Measurements from ENCODE around the gene LIMS3.
"Not testable (repeated sequence)": the region's sequence is repeated elsewhere in the genome, so short reads cannot be mapped to it uniquely, and the experiment has no call there.

Gene LIMS3, protein sequence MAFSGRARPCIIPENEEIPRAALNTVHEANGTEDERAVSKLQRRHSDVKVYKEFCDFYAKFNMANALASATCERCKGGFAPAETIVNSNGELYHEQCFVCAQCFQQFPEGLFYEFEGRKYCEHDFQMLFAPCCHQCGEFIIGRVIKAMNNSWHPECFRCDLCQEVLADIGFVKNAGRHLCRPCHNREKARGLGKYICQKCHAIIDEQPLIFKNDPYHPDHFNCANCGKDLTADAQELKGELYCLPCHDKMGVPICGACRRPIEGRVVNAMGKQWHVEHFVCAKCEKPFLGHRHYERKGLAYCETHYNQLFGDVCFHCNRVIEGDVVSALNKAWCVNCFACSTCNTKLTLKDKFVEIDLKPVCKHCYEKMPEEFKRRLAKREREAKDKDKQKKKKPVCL

DNA sequence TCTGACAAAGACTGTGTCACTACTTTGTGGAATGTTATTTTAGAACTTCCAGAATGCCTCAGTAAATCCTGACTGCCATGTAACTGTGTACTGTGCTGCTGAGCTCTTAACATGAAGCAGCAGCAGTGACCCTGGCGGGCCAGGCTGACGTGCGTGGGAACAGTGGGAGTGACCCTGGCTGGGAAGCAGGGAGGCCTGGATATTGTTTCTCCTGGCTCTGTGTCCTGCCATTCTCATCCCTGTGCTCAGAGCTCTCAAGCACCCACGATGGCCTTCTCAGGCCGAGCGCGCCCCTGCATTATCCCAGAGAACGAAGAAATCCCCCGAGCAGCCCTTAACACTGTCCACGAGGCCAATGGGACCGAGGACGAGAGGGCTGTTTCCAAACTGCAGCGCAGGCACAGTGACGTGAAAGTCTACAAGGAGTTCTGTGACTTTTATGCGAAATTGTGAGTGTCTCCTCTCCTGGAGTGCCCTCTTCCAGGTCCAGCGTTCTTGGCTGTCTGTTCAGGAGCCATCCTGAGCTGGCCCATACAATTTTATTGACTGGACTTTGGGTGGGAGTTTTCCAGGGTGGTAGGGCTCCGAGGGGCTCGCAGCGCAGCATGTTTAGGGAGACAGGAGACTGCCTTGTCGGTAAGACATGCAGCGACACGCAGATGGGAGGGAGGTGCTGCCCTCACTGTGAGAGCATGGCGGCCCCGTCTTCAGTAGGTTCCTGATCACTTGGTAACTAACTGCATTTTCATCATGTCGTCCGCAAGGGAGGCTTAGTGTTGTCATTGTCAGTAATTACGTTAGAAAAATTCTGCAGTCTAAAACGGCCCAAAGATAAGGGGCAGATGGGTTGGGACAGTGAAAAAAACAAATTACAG, at the start of gene LIMS3:
TSS of gene LIMS3 (plus strand) at position 227 of the 875 bp plus-strand sequence. CDS start at position 268, 41 bp downstream.
- in situ Hi-C loops (cut with HindIII; ENCODE audit: low pct_ligation_motif_present, low pct_unique_long_range_greater_than_20kb, low sequenced_read_pairs); DNase-seq: not testable (repeated sequence)

DNA sequence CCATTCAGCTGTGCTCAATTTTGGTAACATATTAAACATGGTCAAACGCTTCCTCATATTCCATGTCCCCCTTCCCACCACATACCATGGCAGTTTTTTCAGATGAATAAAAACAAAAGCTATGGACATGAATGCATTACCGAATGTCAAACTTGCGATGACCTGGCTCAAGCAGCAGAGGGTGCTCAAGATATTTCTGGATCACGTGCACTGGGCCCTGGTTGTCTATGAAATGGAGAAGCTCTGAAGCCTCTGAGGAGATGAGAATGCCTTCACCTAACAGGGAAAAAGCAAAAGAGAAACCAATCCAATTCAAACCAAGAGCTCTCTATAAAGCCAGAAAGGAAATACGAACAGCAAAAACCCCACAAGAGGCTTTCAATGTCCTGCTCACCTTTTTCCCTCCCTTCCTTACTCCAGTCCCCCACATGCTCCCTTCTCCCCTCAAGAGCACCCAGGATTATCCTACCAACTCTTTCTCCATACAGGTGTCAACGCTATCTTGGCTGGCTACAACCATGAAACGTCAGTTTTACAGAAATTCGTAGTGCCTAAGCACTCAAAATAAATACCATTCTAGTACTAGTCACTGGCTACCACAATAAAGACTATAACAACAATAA, 27.2 kb upstream of the LIMS3 start:
- DNase-seq; in situ Hi-C loops (cut with HindIII; ENCODE audit: low pct_ligation_motif_present, low pct_unique_long_range_greater_than_20kb, low sequenced_read_pairs): not testable (repeated sequence)

DNA sequence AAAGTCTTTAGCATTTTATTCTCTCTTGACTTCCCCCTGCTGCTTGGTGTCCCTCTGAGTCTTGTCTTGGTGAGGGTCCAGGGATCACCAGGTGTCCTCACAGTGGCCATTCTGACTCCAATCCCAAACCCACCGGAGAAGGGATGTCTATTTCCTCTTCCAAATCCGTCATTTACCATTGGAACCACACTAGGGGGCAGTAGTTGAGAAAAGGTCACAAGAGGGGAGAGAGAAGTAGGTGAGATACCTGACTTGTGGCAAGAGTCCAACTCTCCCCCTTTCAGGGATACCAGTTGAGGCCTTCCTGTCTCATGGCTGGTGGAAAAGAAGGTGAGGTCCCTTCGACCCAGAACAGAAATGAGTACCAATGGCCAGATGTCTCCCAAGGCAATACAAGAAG, 21.9 kb upstream of the LIMS3 start:
- DNase-seq; in situ Hi-C loops (cut with HindIII; ENCODE audit: low pct_ligation_motif_present, low pct_unique_long_range_greater_than_20kb, low sequenced_read_pairs): not testable (repeated sequence)

DNA sequence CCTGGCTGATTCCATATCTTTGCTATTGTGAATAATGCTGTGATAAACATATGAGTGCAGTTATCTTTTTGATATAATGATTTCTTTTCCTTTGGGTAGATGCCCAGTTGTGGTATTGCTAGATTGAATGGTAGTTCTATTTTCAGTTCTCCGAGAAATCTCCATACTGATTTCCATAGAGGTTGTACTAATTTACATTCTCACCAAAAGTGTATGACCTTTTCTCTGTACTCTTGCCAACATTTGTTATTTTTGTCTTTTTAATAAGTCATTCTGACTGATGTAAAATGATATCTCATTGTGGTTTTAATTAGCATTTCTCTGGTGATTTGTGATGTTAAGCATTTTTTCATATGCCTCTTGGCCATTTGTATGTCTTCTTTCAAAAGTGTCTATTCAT, 16.4 kb upstream of the LIMS3 start:
- DNase-seq; in situ Hi-C loops (cut with HindIII; ENCODE audit: low pct_ligation_motif_present, low pct_unique_long_range_greater_than_20kb, low sequenced_read_pairs): not testable (repeated sequence)

DNA sequence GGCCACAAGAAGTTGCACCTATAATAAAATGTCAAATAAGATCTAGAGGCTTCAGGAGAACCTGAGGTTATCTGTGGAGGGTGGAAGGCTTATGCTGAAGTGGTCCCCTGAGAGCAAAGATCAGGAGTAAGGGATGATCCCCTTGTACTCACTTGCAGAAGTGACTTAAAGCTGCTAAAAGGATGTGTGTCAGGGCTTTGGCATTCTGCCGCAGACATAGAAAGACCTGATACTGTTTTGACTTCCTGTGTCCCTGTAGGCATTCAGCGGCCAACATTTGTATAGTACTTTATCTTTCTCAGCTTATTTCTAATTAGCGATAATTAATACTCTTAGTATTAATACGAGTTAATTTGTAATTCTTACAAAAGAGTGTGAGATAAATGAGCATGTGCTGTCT, 10.1 kb upstream of the LIMS3 start:
- in situ Hi-C loops (cut with HindIII; ENCODE audit: low pct_ligation_motif_present, low pct_unique_long_range_greater_than_20kb, low sequenced_read_pairs); DNase-seq: not testable (repeated sequence)

DNA sequence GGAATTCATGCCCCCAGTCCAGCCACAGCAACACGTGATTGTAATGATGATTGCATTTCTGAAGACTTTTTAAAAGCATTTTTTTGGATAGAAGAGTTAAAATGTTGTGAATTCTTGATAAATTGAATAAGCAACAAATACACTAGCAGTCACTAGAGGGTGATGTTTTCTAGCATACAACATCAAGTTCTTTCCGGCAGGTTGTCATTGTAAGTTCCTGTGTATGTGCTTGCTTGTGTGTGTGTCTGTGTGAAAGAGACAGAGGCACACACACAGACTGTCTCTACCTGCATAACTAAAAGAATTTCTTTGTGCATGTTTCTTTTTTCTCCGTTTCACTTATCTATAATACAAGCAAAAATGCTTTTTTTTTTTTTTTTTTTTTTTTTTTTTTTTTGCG, 8.6 kb upstream of the LIMS3 start:
- in situ Hi-C loops (cut with HindIII; ENCODE audit: low pct_ligation_motif_present, low pct_unique_long_range_greater_than_20kb, low sequenced_read_pairs); DNase-seq: not testable (repeated sequence)

DNA sequence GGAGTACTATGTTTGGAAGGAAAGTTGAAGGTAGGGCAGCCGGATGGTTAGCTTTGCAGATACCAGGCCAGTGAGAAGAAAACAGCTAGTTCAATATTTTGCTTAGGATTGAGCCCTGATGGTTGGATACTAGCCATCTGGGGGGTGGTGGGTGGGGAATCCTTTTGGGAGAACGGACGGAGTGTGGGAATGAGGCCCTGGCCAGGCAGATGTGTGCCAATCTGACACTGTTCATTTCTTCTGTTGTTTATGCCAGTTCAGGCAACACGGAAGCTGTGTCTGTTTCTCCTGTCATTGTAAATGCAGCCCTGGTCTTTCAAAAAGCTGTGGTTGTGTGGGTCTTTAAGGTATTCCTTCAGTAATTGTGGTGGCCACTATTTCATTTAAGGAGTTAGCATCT, 7.5 kb upstream of the LIMS3 start:
- in situ Hi-C loops (cut with HindIII; ENCODE audit: low pct_ligation_motif_present, low pct_unique_long_range_greater_than_20kb, low sequenced_read_pairs); DNase-seq: not testable (repeated sequence)

DNA sequence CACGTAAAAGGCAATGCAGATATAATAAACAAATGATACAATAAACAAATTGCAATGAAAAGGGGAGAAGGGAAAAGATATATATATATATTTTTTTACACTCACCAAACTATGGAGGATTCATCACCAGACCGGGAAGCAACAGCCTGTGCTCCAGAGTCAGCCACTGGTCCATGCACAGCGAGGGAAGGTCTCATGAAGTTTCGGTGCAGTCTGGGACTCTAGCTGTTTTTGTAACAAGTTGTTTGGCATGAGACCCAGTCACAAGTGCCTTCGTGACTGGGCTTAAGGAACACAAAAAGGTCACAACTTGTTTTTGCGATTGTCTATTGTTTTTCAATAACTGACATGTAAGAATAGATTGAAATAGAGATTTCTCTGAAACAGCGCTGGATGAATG, 4.8 kb upstream of the LIMS3 start:
- DNase-seq; in situ Hi-C loops (cut with HindIII; ENCODE audit: low pct_ligation_motif_present, low pct_unique_long_range_greater_than_20kb, low sequenced_read_pairs): not testable (repeated sequence)

DNA sequence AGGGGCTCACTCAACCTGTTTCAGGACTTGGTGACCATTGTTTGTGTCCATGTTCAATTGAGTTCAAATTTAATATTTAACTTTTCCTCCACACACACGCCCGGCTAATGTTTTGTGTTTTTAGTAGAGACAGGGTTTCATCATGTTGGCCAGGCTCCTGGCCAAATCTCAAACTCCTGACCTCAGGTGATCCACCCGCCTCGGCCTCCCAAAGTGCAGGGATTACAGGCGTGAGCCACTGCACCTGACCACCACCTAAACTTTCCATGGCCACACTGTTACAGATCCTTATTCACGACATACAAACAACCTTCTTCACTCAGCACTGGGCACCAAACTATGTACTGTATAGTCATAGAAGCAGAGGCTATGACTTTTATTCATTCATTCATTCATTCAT, 4.3 kb upstream of the LIMS3 start:
- DNase-seq; in situ Hi-C loops (cut with HindIII; ENCODE audit: low pct_ligation_motif_present, low pct_unique_long_range_greater_than_20kb, low sequenced_read_pairs): not testable (repeated sequence)

DNA sequence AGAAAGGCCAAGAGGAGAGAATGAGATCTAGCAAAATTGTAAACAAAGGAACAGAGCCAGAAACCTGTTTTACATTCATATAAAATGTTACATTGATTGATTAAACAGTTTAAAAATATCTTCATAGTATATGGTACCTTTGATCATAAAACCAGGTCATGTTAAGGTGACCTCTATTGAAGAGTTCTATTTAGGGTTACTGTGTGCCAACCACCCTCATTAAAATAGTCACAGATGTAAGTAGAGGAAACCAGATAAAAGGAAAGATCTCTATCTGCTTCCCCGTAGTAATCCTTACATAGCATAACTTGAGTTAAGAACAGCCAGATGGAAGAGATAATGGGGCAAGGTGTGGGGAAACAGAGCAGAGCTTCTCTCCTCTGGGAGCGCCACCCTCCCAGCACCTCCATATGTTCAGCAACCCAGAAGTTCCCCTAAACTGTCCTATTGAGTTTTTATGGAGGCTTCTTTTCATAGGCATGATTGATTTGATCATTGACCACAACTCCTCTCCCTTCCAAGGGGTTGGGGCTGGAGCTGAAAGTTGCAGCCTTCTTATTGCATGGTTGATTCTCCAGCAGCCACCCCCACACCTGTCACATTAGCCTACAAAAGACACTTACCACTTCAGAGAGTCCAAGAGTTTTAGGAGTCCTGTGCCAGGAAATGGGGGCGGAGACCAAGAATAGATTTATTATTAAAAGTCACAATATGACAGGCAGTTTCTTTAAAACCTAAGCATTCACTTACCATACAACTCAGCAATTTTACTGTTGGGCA, 3.2 kb upstream of the LIMS3 start:
- DNase-seq; in situ Hi-C loops (cut with HindIII; ENCODE audit: low pct_ligation_motif_present, low pct_unique_long_range_greater_than_20kb, low sequenced_read_pairs): not testable (repeated sequence)

DNA sequence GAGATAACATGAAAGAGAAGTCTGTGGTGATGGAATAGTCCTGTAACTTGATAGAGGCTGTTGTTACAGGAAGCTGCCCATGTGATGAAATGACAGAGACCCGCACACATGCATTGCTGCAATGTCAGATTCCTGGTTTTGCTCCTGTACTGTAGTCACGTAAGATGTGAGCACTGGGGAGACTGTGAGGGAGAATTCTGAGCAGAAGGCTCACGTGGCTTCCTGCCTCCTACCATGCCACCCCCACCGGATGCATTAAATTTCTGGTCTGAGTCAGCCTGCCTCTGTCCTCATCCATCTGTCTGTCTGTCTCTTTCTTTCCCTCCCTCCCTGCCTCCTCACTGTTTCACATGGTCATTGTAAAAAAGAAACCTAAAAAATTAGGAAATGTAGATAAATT, 2.3 kb upstream of the LIMS3 start:
- in situ Hi-C loops (cut with HindIII; ENCODE audit: low pct_ligation_motif_present, low pct_unique_long_range_greater_than_20kb, low sequenced_read_pairs); DNase-seq: not testable (repeated sequence)

DNA sequence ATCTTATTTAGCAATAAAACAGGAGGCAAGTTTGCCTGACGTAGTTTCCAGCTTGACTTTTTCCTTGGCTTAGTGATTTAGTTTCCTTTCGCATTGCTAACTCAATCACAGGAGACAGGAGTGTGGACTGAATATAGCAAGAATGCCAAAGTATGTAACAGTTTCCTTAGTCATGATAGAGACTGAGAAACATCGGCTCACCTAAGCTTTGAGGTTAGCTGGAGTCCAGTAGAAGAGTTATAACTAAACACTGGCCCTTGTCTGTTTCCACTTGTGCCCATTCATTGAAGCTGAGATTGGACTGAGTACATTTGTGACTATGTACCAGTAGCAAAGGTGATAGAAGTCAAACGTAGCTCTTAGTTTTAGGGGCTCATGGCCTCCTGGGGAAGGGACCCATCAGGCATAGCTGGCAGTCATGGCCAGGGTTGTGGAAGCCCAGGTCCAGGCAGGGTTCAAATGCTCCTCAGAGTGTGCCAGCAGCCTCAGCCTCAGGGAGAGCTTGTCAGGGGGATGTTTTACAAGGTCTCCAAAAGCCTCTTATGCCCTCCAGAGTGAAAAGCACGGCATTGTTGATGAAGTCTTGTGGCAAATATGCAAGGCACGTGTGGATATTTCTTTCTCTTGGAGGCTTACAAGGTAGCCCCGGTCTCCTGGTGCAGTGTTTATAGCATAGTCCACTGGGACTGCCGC, 573 bp upstream of the LIMS3 start:
- in situ Hi-C loops (cut with HindIII; ENCODE audit: low pct_ligation_motif_present, low pct_unique_long_range_greater_than_20kb, low sequenced_read_pairs); DNase-seq: not testable (repeated sequence)

DNA sequence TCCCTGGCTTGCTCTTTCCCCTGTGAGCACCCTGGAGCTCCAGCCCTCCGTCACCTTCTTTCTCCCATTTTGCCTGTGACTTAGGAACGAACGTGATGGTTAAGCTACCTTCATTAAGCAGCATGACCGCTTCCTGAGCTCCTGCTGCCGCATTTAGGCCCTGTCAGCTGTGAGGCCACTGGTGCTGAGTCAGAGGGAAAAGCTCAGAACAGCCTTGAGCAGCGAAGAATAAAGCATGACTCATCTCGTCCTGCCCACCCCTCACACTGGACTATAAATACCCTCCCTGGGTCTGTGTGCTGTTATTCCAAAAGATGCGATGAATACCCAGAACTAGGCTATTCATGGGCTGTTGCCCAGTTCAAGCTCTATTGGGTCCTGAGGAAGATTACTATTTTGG, 7.3 kb downstream of the LIMS3 start:
- DNase-seq; in situ Hi-C loops (cut with HindIII; ENCODE audit: low pct_ligation_motif_present, low pct_unique_long_range_greater_than_20kb, low sequenced_read_pairs): not testable (repeated sequence)

DNA sequence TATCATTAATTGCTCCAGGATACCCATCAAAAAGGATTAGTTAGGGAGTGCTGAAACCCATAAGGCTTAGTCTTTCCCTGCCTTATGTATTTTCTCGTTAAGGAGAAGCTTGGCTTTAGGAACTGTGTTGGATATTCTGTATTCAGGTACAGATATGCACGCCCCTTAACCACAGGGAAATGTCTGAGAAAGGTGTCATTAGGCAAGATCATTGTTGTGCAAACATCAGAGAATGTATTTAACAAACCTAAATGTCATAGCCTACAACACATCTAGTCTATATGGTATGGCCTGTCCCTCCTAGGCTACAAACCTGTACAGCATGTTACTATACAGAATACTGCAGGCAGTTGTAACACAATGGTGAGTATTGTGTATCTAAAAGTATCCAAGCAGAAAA, 10.1 kb downstream of the LIMS3 start:
- DNase-seq; in situ Hi-C loops (cut with HindIII; ENCODE audit: low pct_ligation_motif_present, low pct_unique_long_range_greater_than_20kb, low sequenced_read_pairs): not testable (repeated sequence)

DNA sequence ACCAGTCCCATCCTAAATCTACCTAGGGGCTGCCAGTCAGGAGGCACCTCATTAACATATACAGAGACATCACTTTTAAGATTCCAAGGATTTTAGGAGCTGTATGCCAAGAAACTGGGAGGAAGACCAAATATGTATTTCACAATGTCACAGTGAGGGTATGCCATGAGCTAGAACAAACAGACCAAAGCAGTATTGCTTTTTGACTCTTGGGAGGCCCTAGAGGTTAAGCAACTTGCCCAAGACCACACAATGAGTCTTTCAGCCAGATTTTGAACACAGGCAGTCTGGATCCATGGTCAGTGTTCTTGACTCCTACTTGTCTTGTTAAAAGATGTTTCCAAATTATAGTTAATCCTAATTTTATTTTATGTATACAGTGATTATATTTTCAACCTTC, 12.3 kb downstream of the LIMS3 start:
- DNase-seq; in situ Hi-C loops (cut with HindIII; ENCODE audit: low pct_ligation_motif_present, low pct_unique_long_range_greater_than_20kb, low sequenced_read_pairs): not testable (repeated sequence)

DNA sequence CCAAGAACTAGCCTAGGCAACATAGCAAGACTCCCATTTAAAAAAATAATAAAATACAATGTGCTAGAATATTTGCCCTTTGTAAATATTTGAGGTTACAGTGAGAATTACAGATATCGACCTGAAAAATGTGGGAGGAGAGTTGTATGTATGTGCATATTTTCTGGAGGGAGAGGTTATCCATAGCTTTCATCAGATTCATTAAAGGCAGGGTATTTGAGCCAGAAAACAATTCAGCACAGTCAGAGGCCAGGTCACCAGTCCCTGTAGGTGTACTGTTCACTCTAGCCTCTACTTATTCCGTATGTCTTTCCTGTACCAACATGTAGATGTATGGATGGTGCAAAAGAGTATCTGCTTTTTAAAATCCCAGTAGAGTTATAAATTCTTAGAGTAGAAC, 15.4 kb downstream of the LIMS3 start:
- DNase-seq; in situ Hi-C loops (cut with HindIII; ENCODE audit: low pct_ligation_motif_present, low pct_unique_long_range_greater_than_20kb, low sequenced_read_pairs): not testable (repeated sequence)

DNA sequence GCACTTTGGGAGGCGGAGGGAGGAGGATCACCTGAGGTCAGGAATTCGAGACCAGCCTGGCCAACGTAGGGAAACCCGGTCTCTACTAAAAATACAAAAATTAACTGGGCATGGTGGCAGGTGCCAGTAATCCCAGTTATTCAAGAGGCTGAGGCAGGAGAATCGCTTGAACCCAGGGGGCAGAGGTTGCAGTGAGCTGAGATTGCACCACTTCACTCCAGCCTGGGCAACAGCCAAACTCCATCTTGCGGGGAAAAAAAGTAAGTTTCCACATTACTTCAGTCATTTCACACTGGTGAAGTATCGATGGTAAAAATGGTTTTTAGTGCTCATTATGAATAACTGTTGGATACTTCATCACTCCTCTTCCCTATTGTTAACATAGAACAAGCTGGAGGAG, 16.1 kb downstream of the LIMS3 start:
- in situ Hi-C loops (cut with HindIII; ENCODE audit: low pct_ligation_motif_present, low pct_unique_long_range_greater_than_20kb, low sequenced_read_pairs); DNase-seq: not testable (repeated sequence)

DNA sequence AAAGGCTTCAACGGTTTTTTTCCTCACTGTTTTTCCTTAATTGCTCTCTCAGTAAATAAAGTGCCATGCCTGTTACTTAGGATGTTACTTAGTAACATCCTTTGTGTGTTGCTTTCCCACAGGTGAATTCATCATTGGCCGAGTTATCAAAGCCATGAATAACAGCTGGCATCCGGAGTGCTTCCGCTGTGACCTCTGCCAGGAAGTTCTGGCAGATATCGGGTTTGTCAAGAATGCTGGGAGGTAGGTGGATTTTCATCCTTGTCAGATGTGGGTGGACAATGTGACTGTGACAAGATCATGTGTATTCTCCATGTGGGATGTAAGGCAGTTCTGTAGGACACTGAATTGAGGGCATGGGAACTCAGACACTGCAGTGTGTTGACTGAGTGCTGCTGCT, 17.3 kb downstream of the LIMS3 start:
- in situ Hi-C loops (cut with HindIII; ENCODE audit: low pct_ligation_motif_present, low pct_unique_long_range_greater_than_20kb, low sequenced_read_pairs) = not testable (repeated sequence)

More for the DNA sequence above, 17.3 kb downstream of the LIMS3 start:
- not testable (repeated sequence) for DNase-seq

Measured in ACHN (cell line).